ENCODE measurements around the gene PRRG2. TPM values are rescaled to one million over a fixed set of nuclear protein-coding genes. Genes with fewer than 3 reads are reported as not detected.
"Not testable (repeated sequence)": the region's sequence is repeated elsewhere in the genome, so short reads cannot be mapped to it uniquely, and the experiment has no call there.

Gene PRRG2
- total and polyA plus RNA-seq, 12 donors = 0.28 to 1.2 (median 0.85) TPM; not detected in 2

GRCh38 chr19:49616532-49616931, 35.4 kb downstream of the PRRG2 start:
- no peak overlapping the region for H3K4me3 ChIP-seq
- no peak overlapping the region for H3K27ac ChIP-seq
- 95 to 96% (median 95%) methylated on average over 4 to 7 of the region's 7 CpGs for WGBS, 4 donors
- H3K36me3 ChIP-seq (replicated peaks in 1 of 2) = peaks cover 0 to 47% of the 10 kb centered on the region in 2 donors
- no peaks in the 10 kb centered on the region for H3K27me3 ChIP-seq
- intact Hi-C loops (cut with DNase I) = no loop called here
- H3K4me1 ChIP-seq (replicated peaks in 1 of 2) = peaks cover 14 to 19% of the 10 kb centered on the region in 2 donors
- TF ChIP-seq CTCF (IDR thresholded peaks at IDR 0.05) (no peak), POLR2A (IDR thresholded peaks at IDR 0.05) (no peak)
- DNase-seq = no peak
- H3K9me3 ChIP-seq (replicated peaks in 1 of 3) = no peaks in the 10 kb centered on the region

- Histone ChIP-seq H3K27me3 (no peaks in the 10 kb centered on the region), H3K27ac (no peak overlapping the region), H3K9me3 (replicated peaks in 1 of 3) (no peaks in the 10 kb centered on the region), H3K4me3 (no peak overlapping the region), H3K36me3 (replicated peaks in 1 of 2) (peaks cover 0 to 51% of the 10 kb centered on the region in 2 donors), H3K4me1 (replicated peaks in 1 of 2) (peaks cover 14 to 19% of the 10 kb centered on the region in 2 donors)
- TF ChIP-seq POLR2A (IDR thresholded peaks at IDR 0.05) = no peak
- no peak for DNase-seq
- 86 to 97% (median 91%) methylated on average over 7 of the region's 7 CpGs for WGBS, 4 donors
- intact Hi-C loops (cut with DNase I) = no loop called here
Measured at GRCh38 chr19:49616945-49617344, 35.8 kb downstream of the PRRG2 start.

- peaks cover 12 to 16% of the 10 kb centered on the region in 2 donors for H3K4me1 ChIP-seq (replicated peaks in 1 of 2)
Measured at GRCh38 chr19:49617860-49618259, 36.7 kb downstream of the PRRG2 start.

GRCh38 chr19:49624967-49625910, 44.1 kb downstream of the PRRG2 start:
- no peaks in the 10 kb centered on the region for H3K27me3 ChIP-seq
- 84 to 87% (median 84%) methylated on average over 10 to 27 of the region's 27 CpGs for WGBS, 4 donors
- H3K27ac ChIP-seq = no peak overlapping the region
- intact Hi-C loops (cut with DNase I) = no loop called here
- H3K9me3 ChIP-seq (replicated peaks in 1 of 3) = no peaks in the 10 kb centered on the region
- no peaks in the 10 kb centered on the region for H3K4me1 ChIP-seq (replicated peaks in 1 of 2)
- H3K36me3 ChIP-seq (replicated peaks in 1 of 2) = peaks cover 0 to 35% of the 10 kb centered on the region in 2 donors
- H3K4me3 ChIP-seq = no peak overlapping the region
- no peak for DNase-seq
- TF ChIP-seq CTCF (IDR thresholded peaks at IDR 0.05) (no peak), POLR2A (IDR thresholded peaks at IDR 0.05) (no peak)

More at GRCh38 chr19:49617860-49618259, 36.7 kb downstream of the PRRG2 start:
- H3K27me3 ChIP-seq; intact Hi-C loops (cut with DNase I); DNase-seq; H3K9me3 ChIP-seq (replicated peaks in 1 of 3); H3K4me3 ChIP-seq; H3K27ac ChIP-seq: not testable (repeated sequence)
- H3K36me3 ChIP-seq (replicated peaks in 1 of 2) = peaks cover 0 to 55% of the 10 kb centered on the region in 2 donors
- WGBS, 4 donors = 88 to 95% (median 93%) methylated on average over 13 of the region's 13 CpGs

GRCh38 chr19:49626226-49626625, 45.1 kb downstream of the PRRG2 start:
- no peak for DNase-seq
- no peaks in the 10 kb centered on the region for H3K27me3 ChIP-seq
- peaks cover 0 to 6% of the 10 kb centered on the region in 2 donors for H3K4me1 ChIP-seq (replicated peaks in 1 of 2)
- TF ChIP-seq CTCF (IDR thresholded peaks at IDR 0.05) = no peak
- TF ChIP-seq POLR2A (IDR thresholded peaks at IDR 0.05) = no peak
- H3K9me3 ChIP-seq (replicated peaks in 1 of 3) = no peaks in the 10 kb centered on the region
- no peak overlapping the region for H3K27ac ChIP-seq
- peaks cover 0 to 34% of the 10 kb centered on the region in 2 donors for H3K36me3 ChIP-seq (replicated peaks in 1 of 2)
- intact Hi-C loops (cut with DNase I) = no loop called here
- no peak overlapping the region for H3K4me3 ChIP-seq
- 89 to 96% (median 91%) methylated on average over 11 of the region's 11 CpGs for WGBS, 4 donors
